B cell (primary cell): ENCODE results near the gene MBD6. TPM values are rescaled to one million over a fixed set of nuclear protein-coding genes. Genes with fewer than 3 reads are reported as not detected.

Experiments
- ATAC-seq: fragments of 200-7000 bp; cut with Tn5 transposase; one replicate; pipeline ENCODE4 v1.10.0; 2021; ENCODE audit warnings: low read depth, mild to moderate bottlenecking, moderate number of reproducible peaks, moderate library complexity
- CTCF ChIA-PET: fragments of 350-600 bp; sonication (Branson Sonifier 250); formaldehyde crosslinking; loops from one replicate; lab custom pipeline; 2021; ENCODE audit warnings: antibody characterized with exemption, inconsistent platforms; lab: Charles Lee
- POLR2A ChIA-PET: fragments of 350-600 bp; sonication (Branson Sonifier 250); formaldehyde crosslinking; loops from one replicate; lab custom pipeline; 2021; ENCODE audit warnings: antibody characterized with exemption; lab: Charles Lee
- DNase-seq: peaks from one replicate; pipeline ENCODE4 v3.0.0; 2013
- H2AFZ ChIP-seq: 2 replicates; pipeline ENCODE4 v1.6.1; 2012; ENCODE audit warnings: mild to moderate bottlenecking, low read depth, low read length; ENCODE audit not compliant: insufficient read depth, poor library complexity, severe bottlenecking
- H3K27ac ChIP-seq, 2 donors: 1 replicate in 1 of 2; 2 replicates in 1 of 2; pipeline ENCODE4 v1.5.1; 2012 to 2013; ENCODE audit warnings: low read length in 2 of 2, mild to moderate bottlenecking in 2 of 2, moderate library complexity in 1 of 2
- H3K27me3 ChIP-seq, 4 experiments: fragments of 200-600 bp in 1 of 4; sonication (generic) in 1 of 4; replicated peaks in 1 of 4; 1 replicate in 2 of 4; 2 replicates in 2 of 4; pipeline versions ENCODE4 v1.6.1 to v1.7.0; 2013 to 2016; ENCODE audit warnings: low read length in 3 of 4, mild to moderate bottlenecking in 2 of 4, mixed read lengths in 1 of 4, moderate library complexity in 1 of 4; ENCODE audit not compliant: insufficient read depth in 4 of 4, control insufficient read depth in 3 of 4; ENCODE audit errors: control extremely low read depth in 1 of 4
- H3K36me3 ChIP-seq, 2 experiments: replicated peaks in 1 of 2; 1 replicate in 1 of 2; 2 replicates in 1 of 2; pipeline versions ENCODE4 v1.6.1 to v1.7.1; 2013; ENCODE audit warnings: low read length in 1 of 2; ENCODE audit not compliant: insufficient read depth in 2 of 2, control insufficient read depth in 1 of 2; ENCODE audit errors: control extremely low read depth in 1 of 2, extremely low read depth in 1 of 2
- H3K4me1 ChIP-seq, 2 donors: fragments of 200-600 bp in 1 of 2; sonication (generic) in 1 of 2; 1 replicate in 1 of 2; 2 replicates in 1 of 2; pipeline versions ENCODE4 v1.5.1 to v1.6.1; 2013 to 2017; ENCODE audit warnings: low read length in 2 of 2; ENCODE audit not compliant: control insufficient read depth in 2 of 2, insufficient read depth in 2 of 2
- H3K4me2 ChIP-seq: replicated peaks from 2 replicates; pipeline ENCODE3; 2012; ENCODE audit warnings: mild to moderate bottlenecking, low read depth, low read length; ENCODE audit not compliant: poor library complexity, severe bottlenecking
- H3K4me3 ChIP-seq, 5 experiments: fragments of 200-600 bp in 1 of 5; sonication (generic) in 1 of 5; 1 replicate in 3 of 5; 2 replicates in 2 of 5; pipeline versions ENCODE4 v1.5.1 to v1.7.0; 2011 to 2016; ENCODE audit warnings: low read length in 4 of 5, mild to moderate bottlenecking in 4 of 5, low read depth in 2 of 5, control low read depth in 1 of 5, moderate library complexity in 1 of 5; ENCODE audit not compliant: insufficient read depth in 1 of 5; ENCODE audit errors: control extremely low read depth in 1 of 5, extremely low read depth in 1 of 5
- H3K79me2 ChIP-seq: fragments of 200-600 bp; sonication (generic); one replicate; pipeline ENCODE4 v1.6.0; 2016; ENCODE audit warnings: low read length; ENCODE audit not compliant: control insufficient read depth, insufficient read depth
- H3K9ac ChIP-seq: fragments of 200-600 bp; sonication (generic); 2 replicates; pipeline ENCODE4 v1.6.1; 2017; ENCODE audit warnings: mild to moderate bottlenecking, low read length, moderate library complexity
- H3K9me3 ChIP-seq, 3 donors: one replicate each; pipeline versions ENCODE4 v1.6.1 to v1.7.1; 2013; ENCODE audit warnings: low read length in 2 of 3; ENCODE audit not compliant: control insufficient read depth in 2 of 3, insufficient read depth in 1 of 3; ENCODE audit errors: control extremely low read depth in 1 of 3
- H4K20me1 ChIP-seq: 2 replicates; pipeline ENCODE4 v1.6.0; 2012; ENCODE audit warnings: mild to moderate bottlenecking, low read length; ENCODE audit not compliant: insufficient read depth, control insufficient read depth, poor library complexity, severe bottlenecking
- H3K27ac Mint-ChIP-seq: one replicate; pipeline ENCODE4 v1.8.0; 2021; ENCODE audit warnings: mixed read lengths
- H3K27me3 Mint-ChIP-seq: one replicate; pipeline ENCODE4 v1.8.0; 2021; ENCODE audit warnings: mixed read lengths
- H3K4me1 Mint-ChIP-seq: one replicate; pipeline ENCODE4 v1.8.0; 2021; ENCODE audit warnings: mixed read lengths
- H3K4me3 Mint-ChIP-seq: one replicate; pipeline ENCODE4 v1.8.0; 2021; ENCODE audit warnings: mixed read lengths
- H3K9me3 Mint-ChIP-seq: one replicate; pipeline ENCODE4 v1.8.0; 2022; ENCODE audit warnings: mixed read lengths; ENCODE audit not compliant: insufficient read depth
- EZH2 ChIP-seq: IDR thresholded peaks from 2 replicates; pipeline ENCODE4 v1.6.1; 2012; ENCODE audit warnings: borderline replicate concordance, low read depth, mild to moderate bottlenecking, moderate library complexity, low read length; ENCODE audit not compliant: insufficient read depth, poor library complexity, severe bottlenecking
- WGBS: methylation state at CpG from one replicate; pipeline ENCODE4 v1.1.5; 2013; ENCODE audit warnings: missing lambda C conversion rate; ENCODE audit not compliant: insufficient coverage; 5-methylcytosine and 5-hydroxymethylcytosine counted together
- intact Hi-C: fragments of 100-400 bp; cut with micrococcal nuclease; formaldehyde crosslinking; loops from one replicate; pipeline ENCODE4 v1.10.0; 2022
- polyA plus RNA-seq: library from polyadenylated mRNA; depleted of rRNA; stranded (reverse); fragments of >200 nt; gene quantifications from 2 replicates; pipeline ENCODE4 v1.2.3, GENCODE V29; 2012
- total RNA-seq, 2 donors: library from RNA; stranded (reverse); fragments of 120-200 nt in 1 of 2; gene quantifications; 1 replicate in 1 of 2; 2 replicates in 1 of 2; pipeline versions ENCODE4 v1.2.3 to v1.2.4, GENCODE V29; 2013 to 2022
- TF ChIP-seq, protein P1 (sequence below): fragments of 200-600 bp; IDR thresholded peaks from one replicate; pipeline ENCODE4 v1.8.0; 2022; ENCODE audit warnings: antibody characterized with exemption, mild to moderate bottlenecking

Gene MBD6
- total and polyA plus RNA-seq, 2 donors (not counting 1 experiment from before 2014, with no cell fraction given) = 39.4 to 121 TPM

DNA sequence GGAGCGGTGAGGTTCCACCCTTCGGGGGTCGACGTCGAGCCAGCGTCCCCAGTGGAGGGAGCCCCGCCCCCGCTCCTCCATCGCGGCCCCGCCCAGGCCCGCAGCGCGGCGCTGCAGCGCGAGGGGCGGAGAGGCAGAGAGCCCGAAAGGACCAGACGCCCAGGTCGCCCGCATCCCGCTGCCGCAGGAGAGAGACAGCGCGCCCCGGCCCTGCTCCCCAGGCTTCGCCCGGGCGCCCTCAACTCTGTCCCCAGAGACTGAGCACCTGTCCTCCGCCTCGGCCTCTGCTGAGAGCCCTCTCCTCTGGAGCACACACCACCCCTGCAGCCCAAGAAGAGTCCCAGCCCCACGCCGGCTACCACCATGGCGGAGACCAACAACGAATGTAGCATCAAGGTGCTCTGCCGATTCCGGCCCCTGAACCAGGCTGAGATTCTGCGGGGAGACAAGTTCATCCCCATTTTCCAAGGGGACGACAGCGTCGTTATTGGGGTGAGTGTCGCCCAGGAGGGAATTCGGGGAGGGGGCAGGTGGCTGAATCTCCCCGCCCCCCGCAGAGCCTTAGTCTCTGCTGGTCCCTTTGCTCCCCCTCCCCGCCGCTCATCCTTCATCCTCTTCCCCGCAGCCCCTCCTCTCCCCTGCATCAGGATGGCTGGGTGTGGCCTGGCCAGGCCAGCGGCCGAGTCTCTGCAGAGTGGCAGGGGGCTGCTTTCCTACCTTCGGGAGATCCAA is 27.5 kb downstream of the MBD6 start, which contains the start of gene KIF5A:
Gene KIF5A (plus strand): TSS at position 136 of the 732 bp plus-strand sequence. CDS start 228 bp downstream, at position 364.
- Mint-ChIP-seq H3K4me3 (peak within 1 kb of the TSS; percentile 76), H3K27ac (peak within 1 kb of the TSS; percentile 2), H3K4me1 (peaks cover 40% of the 10 kb centered on the region), H3K9me3 (no peaks in the 10 kb centered on the region), H3K27me3 (peaks cover 32% of the 10 kb centered on the region)
- ChIA-PET CTCF (no interaction called here), POLR2A (no interaction called here)
- Histone ChIP-seq H3K4me3 (peak within 1 kb of the TSS in 4 of 5 experiments; percentile 33 to 66 (median 50)), H3K79me2 (peaks cover 19% of the 10 kb centered on the region), H3K27ac (no peak within 1 kb of the TSS), H3K27me3 (peaks cover 0 to 32% (median 10%) of the 10 kb centered on the region in 4 experiments), H3K36me3 (no peaks in the 10 kb centered on the region), H3K4me1 (peaks cover 18 to 27% of the 10 kb centered on the region in 2 donors), H2AFZ (peak within 1 kb of the TSS; percentile 84), H3K9me3 (peaks cover 0 to 4% (median 0%) of the 10 kb centered on the region in 3 donors), H4K20me1 (no peaks in the 10 kb centered on the region), H3K9ac (peak within 1 kb of the TSS; percentile 60), H3K4me2 (peak within 1 kb of the TSS; percentile 89)
- ATAC-seq = peak; percentile 34
- intact Hi-C loops = no loop called here
- 6% methylated on average over 45 of the region's 52 CpGs for WGBS
- TF ChIP-seq EZH2 = no peak
- TF ChIP-seq, protein P1, sequence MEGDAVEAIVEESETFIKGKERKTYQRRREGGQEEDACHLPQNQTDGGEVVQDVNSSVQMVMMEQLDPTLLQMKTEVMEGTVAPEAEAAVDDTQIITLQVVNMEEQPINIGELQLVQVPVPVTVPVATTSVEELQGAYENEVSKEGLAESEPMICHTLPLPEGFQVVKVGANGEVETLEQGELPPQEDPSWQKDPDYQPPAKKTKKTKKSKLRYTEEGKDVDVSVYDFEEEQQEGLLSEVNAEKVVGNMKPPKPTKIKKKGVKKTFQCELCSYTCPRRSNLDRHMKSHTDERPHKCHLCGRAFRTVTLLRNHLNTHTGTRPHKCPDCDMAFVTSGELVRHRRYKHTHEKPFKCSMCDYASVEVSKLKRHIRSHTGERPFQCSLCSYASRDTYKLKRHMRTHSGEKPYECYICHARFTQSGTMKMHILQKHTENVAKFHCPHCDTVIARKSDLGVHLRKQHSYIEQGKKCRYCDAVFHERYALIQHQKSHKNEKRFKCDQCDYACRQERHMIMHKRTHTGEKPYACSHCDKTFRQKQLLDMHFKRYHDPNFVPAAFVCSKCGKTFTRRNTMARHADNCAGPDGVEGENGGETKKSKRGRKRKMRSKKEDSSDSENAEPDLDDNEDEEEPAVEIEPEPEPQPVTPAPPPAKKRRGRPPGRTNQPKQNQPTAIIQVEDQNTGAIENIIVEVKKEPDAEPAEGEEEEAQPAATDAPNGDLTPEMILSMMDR = no peak
- peak; percentile 61 for DNase-seq
